GM18499 (cell line): ENCODE data around the gene CDC45.

ENCODE experiments used
- ATAC-seq: cut with Tn5 transposase; IDR thresholded peaks from one replicate; pipeline ENCODE4 v1.9.1; 2021; ENCODE audit warnings: moderate number of reproducible peaks; ENCODE audit not compliant: insufficient read depth, unreplicated experiment

The CDC45 gene

GRCh38 chr22:19490628-19491230 is 11.0 kb downstream of the CDC45 start:
- no peak for ATAC-seq

DNA sequence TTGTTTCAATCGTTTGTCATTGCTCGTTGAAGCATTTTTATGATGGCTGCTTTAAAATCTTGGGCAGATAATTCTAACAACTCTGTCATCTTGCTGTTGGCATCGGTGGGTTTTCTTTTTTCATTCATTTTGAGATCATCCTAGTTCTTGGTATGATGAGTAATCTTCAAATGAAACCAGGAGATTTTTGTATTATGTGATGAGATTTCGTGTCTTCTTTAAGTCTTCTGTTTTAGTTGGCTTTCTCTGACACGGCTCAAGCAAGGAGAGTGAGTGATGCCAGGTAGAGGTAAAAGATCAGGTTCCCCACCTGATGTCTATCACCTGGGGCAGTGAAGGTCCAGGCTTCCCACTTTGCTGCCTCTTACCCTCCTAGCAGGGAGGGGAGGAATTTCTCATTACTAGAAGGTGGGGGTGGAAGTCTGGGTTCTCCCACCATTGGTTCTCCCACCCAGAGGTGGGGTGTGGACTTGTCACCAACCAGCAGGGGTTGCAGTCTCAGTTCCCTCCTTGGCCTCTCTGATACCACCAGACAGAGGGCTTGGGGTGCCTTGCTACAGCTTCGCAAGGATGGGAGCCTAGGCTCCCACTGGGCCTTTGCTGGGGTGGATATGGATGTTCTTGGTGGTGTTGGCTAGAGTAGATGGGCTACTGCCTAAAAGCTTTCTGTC is 12.9 kb downstream of the CDC45 start:
- no peak for ATAC-seq

GRCh38 chr22:19494001-19494560 is 14.4 kb downstream of the CDC45 start:
- no peak for ATAC-seq

DNA sequence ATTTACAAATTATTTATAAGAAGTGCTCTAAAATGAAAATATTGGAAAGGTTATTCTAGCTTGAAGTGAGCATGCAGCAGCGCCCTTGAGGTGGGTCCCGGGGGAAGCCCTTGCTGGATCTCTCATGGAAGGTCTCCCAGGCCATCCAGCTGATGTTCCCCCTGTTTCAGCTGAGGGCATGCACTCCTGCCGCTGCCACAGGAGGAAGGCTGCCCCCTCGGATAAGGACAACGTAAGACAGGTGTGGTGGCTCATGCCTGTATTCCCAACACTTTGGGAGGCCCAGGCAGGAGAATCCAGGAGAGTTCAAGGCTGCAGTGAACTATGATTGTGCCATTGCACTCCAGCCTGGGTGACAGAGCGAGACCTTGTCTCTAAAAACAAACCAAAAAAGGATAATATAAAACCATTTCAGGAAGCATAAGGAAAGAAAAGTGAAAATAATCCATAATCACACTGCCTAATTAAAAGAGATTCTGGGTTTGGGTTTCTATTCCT is 15.0 kb downstream of the CDC45 start:
- ATAC-seq, result no peak

DNA sequence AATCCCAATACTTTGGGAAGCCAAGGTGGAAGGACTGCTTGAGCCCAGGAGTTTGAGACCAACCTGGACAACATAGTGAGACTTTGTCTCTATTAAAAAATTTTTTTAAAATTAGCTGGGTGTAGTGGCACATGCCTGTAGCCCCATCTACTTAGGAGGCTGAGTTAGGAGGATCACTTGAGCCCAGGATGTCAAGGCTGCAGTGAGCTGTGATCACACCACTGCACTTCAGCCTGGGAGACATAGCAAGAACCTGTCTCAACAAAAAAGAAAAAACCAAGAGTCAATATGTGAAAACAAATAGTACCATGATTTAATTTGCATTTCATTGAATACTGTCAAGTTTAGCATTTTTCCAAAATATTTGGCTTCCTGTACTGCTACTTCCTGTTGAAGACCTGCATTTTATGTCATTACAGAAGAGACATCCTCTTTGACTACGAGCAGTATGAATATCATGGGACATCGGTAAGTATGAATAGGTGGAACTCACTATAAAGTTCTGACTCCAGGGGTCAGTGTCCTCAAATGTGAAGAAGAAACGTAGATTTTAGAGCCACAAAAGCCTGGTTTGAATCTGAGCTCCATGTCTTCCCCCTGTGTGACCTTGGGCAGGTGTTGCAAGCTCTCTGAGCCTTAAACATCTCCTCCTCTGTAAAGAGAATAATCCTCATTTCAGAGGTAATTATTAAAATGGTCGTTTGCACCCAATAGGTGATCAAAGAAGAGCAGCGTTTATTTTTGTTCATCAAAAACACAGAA is 16.0 kb downstream of the CDC45 start:
- ATAC-seq, result no peak

DNA sequence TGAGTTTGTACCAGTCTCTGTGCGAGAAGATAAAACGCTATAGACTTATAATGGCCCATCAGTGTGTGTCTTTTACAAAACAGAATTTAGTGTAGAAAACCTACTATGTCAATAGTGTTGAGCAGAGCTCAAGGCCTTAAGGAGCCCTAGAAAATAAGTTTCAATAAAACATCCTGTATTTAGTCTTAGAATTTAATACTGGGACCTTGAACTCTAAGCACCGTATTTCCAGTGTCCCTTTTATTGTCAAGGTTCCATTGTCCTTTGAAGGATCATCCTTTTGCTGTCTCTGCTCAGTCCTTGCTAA is 16.6 kb downstream of the CDC45 start:
- no peak for ATAC-seq

DNA sequence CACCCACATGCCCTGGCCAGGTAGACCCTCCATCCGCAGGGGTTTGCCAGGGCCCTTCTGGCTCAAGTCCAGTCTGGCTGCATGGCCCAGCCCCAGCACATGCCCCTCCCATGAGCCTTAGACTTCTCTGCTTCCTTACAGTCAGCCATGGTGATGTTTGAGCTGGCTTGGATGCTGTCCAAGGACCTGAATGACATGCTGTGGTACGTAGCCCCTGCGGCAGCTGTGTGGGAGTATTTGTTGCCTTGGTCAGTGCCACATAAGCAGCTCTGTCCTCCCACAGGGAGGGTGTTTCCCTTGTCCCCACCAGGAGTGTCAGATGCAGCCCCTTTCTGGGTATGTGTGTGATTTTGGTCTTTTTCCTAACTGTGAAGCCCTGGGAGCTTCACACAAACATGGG is 17.5 kb downstream of the CDC45 start:
- ATAC-seq, result no peak

- no peak for ATAC-seq
Measured at GRCh38 chr22:19498154-19498865, 18.6 kb downstream of the CDC45 start.

- no peak for ATAC-seq
Measured at GRCh38 chr22:19498866-19499190, 19.1 kb downstream of the CDC45 start.

DNA sequence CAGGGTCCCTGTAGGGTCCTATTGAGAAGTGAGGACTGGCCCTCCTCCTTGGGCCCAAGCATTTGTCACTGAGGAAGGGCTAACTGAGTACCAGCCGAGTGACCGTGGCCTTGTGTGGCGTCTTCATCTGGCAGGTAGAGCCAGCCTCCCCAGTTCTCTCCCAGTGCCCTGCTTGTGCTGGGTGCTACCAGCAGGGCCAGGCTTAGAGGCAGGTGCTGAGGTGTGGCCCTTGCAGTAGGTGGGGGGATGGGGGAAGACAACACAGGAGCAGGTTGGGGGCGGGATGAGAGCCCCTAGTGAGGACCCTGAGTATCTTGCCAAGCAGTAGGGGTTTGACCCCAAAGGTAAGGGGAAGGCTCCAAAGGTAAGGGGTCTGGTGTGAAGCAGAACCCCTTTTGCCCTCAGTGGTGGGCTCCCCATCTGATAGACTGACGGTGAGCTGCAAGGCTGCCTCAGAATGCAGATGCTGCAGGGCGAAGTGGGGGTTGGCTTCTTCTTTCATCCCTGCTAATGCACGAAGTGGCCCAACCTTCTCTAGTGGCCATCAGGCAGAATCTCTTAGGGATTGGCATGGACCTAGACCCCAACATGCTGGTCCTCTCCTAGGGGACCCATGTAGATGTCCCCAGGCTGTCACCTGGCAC is 19.6 kb downstream of the CDC45 start:
- no peak for ATAC-seq

DNA sequence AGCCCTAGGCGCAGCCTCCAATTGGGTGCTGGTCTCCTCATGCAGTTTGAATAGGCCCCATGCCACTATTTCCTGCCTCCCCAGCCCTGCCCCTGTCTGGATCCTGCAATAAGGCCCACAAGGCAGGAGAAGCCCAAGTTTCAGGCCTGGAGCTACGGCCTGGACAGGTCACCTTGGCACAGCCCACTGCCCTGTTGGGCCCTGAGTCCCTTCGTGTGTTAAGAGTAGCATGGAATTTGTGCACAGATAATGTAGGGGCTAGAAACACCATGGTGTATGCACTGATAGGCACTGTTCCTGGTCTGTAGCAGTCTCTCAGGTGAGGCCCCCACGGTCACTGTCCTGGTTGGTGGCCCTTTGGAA is 20.1 kb downstream of the CDC45 start:
- no peak for ATAC-seq

DNA sequence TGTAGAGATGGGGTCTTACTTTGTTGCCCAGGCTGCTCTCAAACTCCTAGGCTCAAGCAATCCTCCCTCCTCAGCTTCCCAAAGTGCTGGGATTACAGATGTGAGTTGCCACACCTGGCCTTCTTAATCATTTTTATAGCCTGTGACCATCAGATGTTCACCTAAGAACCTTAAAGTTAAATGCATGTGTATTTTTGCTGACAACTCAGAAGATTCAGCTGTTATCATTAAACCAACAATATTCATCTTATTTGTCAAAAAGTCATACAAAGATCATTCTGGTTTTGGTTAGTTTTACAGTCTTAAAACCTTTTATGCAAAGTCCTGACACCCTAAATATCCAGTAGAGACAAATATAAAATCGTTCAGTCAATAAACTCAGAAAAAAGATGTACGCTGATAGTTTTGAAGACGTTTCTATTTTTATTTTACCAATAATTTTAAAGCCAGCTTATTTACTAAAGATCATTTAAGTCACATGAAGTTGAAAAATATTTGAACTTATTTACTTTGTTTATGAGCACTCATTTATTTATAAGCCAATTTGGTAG is 22.3 kb downstream of the CDC45 start:
- no peak for ATAC-seq

GRCh38 chr22:19503367-19503766 is 23.6 kb downstream of the CDC45 start:
- no peak for ATAC-seq

DNA sequence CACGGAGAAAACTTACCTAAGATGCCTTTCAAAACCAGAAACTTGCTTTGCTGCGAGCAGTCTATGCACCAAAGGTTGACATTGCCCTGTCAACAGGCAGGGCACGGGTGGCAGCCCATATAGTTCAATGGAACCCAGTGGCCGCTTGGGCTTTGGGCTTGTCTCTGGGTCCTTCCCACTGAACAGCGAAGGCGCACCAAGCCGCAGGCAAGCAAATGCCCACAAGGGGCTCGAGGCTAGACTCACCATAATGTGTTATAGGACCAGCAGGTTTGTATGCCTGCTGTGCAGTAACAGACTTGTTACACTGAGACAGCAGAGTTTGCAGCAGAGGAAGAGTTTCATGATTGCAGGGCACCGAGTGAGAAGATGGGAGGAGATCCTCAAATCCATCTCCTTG is 24.1 kb downstream of the CDC45 start:
- no peak for ATAC-seq

GRCh38 chr22:19504900-19505734 is 25.4 kb downstream of the CDC45 start:
- no peak for ATAC-seq

- no peak for ATAC-seq
Measured at GRCh38 chr22:19505735-19506126, 26.0 kb downstream of the CDC45 start.

DNA sequence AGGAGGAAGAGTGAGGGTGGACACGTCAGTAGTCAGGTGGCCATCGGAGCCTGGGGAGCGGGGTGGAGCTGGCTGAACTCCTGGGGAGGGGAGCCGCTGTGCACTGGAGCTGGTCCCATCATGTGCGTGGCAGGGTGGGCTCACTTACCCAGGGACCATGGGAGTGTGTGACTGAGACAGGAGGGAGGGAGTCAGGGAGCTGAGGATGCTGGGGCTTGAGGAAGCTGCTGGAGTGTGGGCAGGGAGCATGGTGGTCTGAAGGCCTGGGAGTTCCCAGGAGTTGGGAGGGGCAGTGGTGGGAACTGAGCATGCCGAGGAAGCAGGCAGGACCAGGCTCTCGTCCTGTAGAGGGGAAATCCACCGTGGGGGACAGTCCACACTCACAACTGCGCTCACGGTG is 26.5 kb downstream of the CDC45 start:
- no peak for ATAC-seq

DNA sequence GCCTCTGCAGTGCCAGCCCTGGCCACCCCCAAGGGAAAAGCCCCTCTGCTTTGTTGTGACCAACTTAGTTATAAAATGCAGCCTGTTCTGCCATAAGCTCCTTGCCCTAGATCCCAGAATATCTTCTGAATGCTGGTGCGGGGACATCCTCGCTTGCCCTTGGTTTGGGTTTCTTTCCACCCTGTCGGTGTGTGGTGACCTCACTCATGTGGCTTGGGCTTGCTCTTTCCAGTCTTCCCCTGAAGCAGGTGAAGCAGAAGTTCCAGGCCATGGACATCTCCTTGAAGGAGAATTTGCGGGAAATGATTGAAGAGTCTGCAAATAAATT is 27.8 kb downstream of the CDC45 start:
- ATAC-seq, result no peak

DNA sequence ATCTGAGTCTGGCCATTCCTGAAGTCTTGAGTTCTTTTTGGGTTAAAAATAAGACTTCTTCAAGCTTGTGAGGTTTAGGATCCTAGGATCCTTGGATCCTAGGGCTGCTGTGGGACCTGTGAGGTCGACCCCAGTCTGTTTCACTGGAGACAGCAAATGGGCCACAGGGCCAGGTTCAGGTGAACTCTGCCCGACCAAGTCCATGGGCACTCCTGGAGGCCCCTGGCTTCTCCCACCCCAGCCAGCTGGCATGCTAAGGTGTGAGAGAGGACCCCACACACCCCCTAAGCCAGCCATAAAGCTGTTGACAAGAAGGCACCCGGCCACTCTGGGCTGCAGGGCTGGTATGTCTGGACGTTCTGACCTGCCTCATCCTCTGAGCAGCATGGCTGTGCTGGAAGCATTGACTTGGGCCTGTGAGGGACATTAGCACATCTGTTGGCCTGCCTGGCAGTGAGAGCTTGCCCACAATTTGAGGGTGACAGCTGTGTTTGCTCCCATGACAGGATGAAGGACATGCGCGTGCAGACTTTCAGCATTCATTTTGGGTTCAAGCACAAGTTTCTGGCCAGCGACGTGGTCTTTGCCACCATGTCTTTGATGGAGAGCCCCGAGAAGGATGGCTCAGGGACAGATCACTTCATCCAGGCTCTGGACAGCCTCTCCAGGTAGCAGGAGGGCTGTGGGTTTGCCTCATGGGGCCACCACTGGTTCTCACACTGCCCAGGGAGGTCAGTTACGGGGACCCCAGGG is 28.5 kb downstream of the CDC45 start:
- no peak for ATAC-seq
